ENCODE measurements around the gene TGM2. TPM values are rescaled to one million over a fixed set of nuclear protein-coding genes. Genes with fewer than 3 reads are reported as not detected.

Gene TGM2
- total RNA-seq (ENCODE audit: insufficient read depth, low replicate concordance) = 243 TPM

- peak; percentile 73 for DNase-seq (ENCODE audit: low spot score)
These were observed at the start of gene TGM2 for GRCh38 chr20:38165089-38165965. Gene TGM2 (minus strand): TSS chr20:38165270. CDS start chr20:38165198, 72 bp downstream.

- no peak for DNase-seq (ENCODE audit: low spot score)
These were observed 49.5 kb upstream of the TGM2 start for GRCh38 chr20:38214256-38215193.

GRCh38 chr20:38213607-38213940, 48.5 kb upstream of the TGM2 start:
- DNase-seq (ENCODE audit: low spot score) = no peak

- DNase-seq (ENCODE audit: low spot score) = no peak
These were observed 47.9 kb upstream of the TGM2 start for GRCh38 chr20:38212806-38213606.

- DNase-seq (ENCODE audit: low spot score) = no peak
These were observed 46.4 kb upstream of the TGM2 start for GRCh38 chr20:38211200-38212097.

GRCh38 chr20:38210741-38211140, 45.7 kb upstream of the TGM2 start:
- DNase-seq (ENCODE audit: low spot score) = no peak

GRCh38 chr20:38209736-38210405, 44.8 kb upstream of the TGM2 start:
- DNase-seq (ENCODE audit: low spot score) = no peak

- peak; percentile 55 for DNase-seq (ENCODE audit: low spot score)
These were observed 44.1 kb upstream of the TGM2 start for GRCh38 chr20:38209054-38209675.

GRCh38 chr20:38208523-38208922, 43.5 kb upstream of the TGM2 start:
- DNase-seq (ENCODE audit: low spot score) = no peak

GRCh38 chr20:38208088-38208487, 43.0 kb upstream of the TGM2 start:
- no peak for DNase-seq (ENCODE audit: low spot score)

GRCh38 chr20:38207621-38208020, 42.6 kb upstream of the TGM2 start:
- no peak for DNase-seq (ENCODE audit: low spot score)

- DNase-seq (ENCODE audit: low spot score) = no peak
These were observed 39.9 kb upstream of the TGM2 start for GRCh38 chr20:38205001-38205400.

- peak; percentile 52 for DNase-seq (ENCODE audit: low spot score)
These were observed 38.9 kb upstream of the TGM2 start for GRCh38 chr20:38203981-38204357.

- DNase-seq (ENCODE audit: low spot score) = no peak
These were observed 38.4 kb upstream of the TGM2 start for GRCh38 chr20:38203337-38203980.

- DNase-seq (ENCODE audit: low spot score) = no peak
These were observed 37.9 kb upstream of the TGM2 start for GRCh38 chr20:38202982-38203293.

GRCh38 chr20:38202153-38202981, 37.3 kb upstream of the TGM2 start:
- DNase-seq (ENCODE audit: low spot score) = no peak

- DNase-seq (ENCODE audit: low spot score) = no peak
These were observed 36.3 kb upstream of the TGM2 start for GRCh38 chr20:38201356-38201755.

- DNase-seq (ENCODE audit: low spot score) = no peak
These were observed 35.6 kb upstream of the TGM2 start for GRCh38 chr20:38200646-38201045.
